GDM1 (cell line): Measurements from ENCODE around the gene TRAK1.

Source experiments
- DNase-seq: peaks from one replicate; lab custom pipeline; 2025; lab: John Stamatoyannopoulos, UW

Gene TRAK1

DNA sequence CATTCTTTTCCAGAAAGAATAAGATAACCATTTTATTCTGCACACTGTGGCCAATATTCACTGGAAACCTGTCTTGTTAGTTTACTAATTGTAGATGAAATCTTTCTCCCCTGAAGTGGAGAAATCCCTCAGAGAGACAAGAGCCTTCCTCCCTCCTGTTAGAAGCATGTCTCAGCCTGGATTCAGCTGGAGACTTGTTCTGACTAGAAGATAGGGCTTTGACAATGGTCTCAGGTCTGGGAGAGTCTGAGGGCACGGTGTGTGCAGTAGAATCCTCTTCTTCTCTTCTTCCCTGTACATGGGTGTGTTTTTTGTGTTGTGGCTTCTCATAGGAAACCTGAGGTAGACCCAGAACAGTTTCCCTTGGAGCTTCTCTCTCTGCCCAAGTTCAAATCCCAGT lies 154.9 kb downstream of the TRAK1 start:
- DNase-seq, result no peak

DNA sequence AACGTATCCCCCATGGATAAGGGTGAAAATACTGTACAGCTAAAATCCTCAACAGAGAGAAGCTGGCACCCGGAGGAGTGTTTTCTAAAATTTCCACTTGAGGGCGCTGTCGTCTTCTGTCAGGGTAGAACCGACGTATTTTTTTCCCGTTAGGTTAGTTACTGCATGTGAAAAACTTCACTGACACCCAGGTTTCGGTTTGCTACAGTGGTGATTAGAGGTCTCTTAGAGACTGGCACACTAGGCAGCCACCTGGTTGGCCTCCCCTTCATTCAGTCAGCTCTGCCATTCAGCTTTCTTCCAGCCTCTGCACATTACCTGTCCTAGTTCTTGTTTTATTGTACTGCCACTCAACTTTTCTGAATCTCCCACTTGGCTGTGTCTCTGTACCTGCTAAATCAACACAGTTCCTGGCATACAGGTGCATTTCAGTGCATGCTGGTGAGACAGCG lies 156.4 kb downstream of the TRAK1 start:
- DNase-seq, result peak; percentile 34

DNA sequence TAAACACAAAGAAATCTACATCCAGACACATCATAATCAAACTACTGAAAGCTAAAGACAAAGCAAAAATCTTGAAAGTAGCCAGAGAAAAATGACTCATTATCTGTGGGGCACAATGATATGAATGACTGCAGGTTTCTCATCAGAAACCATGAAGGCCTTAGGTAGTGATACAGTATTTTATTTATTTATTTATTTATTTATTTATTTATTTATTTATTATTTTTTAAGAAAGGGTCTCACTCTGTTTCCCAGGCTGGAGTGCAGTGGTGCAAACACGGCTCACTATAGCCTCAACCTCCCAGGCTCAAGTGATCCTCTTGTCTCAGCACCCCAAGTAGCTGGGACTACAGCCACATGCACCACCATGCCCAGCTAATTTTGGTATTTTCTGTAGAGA lies 159.6 kb downstream of the TRAK1 start:
- no peak for DNase-seq

DNA sequence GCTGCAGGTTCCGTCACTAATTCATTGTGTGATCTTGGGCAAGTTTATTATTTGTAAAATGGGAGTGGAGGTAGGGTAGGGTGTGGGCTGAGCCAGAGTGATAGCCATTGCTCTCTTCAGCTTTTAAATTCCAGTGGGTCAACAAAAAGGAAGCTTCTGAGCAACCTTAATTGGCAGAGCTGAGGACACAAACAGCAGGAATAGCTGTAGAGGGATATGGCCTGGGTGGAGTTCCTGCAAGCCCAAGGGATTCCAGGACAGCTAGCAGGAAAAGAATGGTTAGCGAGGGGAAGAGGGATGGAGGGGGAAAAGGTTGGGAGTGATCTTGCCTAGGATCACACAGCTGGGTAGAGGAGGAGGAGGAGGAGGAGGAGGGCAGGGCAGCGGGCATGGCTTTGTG lies 163.4 kb downstream of the TRAK1 start:
- no peak for DNase-seq

DNA sequence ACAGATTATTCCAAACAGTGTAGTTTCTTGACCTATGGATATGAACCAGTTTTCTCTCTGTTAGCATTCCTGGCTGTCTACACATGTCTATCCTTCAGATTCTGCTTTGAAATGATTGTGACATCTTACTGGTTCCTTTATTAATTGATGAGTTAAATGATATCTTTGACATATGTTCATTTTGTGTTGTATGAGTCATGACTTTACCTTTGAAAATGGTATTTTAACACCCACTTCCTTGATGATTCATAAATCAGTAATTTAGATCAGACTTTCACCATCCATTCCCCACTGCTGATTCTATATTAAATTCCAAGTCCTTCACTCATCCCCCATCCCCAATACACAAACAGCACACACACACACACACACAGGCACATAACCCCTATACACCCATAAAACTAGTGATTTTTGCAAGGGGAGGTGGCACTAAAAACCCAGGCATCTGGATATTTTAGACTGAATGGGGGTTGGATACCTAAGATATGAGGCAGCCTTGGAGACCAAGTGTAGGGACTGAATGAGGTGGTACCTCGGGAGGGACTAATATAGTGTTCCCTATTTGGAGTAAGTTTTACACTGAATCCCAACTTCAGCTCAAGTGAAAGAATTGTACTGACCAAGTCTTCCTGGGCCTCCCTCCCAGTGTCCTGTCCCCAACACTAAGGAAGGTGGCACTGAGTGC lies 165.1 kb downstream of the TRAK1 start:
- DNase-seq, result no peak

DNA sequence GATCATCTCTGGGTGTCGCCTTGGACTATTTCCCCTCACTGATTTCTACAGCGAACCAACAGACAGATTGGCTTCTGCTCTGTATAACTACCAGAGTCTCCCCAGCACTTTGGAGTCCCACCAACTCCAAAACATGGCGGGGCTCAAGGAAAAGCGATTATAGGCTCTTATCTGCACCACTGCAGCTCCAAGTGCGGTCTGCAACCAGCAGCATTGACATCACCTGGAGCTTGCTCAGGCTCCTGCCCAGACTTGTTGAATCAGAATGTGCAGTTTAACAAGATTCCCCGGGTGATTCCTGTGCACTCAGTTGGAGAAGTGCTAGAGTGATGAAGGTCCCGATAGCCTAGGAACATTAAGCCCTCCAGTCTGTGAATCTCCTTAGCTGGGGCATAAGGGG lies 165.8 kb downstream of the TRAK1 start:
- no peak for DNase-seq

DNA sequence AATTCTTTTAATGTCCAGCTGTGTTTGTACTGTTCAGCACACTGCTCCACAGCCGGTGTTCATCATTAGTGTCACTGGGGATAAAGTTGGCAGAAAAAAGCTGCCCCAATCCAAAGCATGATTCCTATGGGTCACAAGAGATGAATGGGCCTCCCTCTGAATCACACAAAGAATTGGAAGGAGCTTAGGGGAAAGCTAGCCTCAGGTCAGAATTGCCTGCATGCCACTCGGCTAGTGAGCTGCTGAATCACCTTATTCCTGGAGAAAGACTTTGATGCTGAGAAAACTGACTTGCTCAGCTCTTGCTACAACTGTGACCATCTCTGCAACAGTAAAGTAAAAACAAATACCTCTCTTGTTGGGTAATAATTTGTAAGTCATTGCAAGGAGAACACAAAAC lies 171.4 kb downstream of the TRAK1 start:
- DNase-seq, result no peak

DNA sequence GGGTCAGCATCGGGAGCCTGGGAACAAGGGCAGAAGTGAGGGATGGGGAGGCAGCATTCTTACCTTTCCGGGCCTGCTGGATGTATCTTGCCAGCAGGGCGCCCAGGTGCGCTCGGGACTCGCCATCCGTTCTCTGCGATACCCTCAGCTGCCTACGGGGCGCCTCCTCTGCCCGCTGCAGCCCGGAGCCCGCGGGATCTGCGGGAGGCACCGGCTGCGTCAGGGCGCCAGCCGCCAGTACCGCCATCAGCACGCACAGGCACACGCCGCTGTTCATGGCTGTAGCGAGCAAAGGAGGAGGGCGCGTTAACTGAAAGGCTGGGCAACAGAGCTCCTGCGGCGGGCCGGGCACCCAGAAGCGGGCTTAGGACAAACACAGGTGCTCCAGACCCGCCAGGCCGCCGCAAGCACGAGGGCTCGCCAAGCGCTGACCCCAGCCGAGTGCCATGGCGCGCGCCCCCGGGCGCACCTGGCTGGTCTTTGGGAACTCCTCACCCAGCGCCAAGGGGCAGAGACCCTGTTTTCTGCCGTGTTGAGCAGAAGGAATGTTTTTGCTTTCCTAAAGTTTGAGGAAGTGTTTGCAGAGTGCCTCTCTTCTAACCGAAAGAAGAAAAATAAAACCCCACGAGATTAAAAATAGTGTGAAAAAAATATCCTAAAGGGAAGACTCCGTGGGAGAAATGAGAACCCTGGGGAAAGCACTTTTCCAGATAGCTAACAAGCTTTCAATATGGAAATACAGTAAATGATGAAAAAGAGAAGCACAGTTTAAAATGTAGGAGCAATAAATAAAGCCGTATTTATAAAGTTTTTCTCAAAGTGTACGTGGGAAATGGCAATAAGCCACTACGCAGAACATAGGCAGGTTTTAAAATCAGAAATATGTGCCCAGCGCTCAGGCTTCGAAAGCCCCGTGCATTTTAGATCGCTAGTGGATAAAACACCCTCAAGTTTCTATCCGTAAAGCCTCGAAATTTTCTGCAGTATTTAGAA lies 172.5 kb downstream of the TRAK1 start:
- no peak for DNase-seq

DNA sequence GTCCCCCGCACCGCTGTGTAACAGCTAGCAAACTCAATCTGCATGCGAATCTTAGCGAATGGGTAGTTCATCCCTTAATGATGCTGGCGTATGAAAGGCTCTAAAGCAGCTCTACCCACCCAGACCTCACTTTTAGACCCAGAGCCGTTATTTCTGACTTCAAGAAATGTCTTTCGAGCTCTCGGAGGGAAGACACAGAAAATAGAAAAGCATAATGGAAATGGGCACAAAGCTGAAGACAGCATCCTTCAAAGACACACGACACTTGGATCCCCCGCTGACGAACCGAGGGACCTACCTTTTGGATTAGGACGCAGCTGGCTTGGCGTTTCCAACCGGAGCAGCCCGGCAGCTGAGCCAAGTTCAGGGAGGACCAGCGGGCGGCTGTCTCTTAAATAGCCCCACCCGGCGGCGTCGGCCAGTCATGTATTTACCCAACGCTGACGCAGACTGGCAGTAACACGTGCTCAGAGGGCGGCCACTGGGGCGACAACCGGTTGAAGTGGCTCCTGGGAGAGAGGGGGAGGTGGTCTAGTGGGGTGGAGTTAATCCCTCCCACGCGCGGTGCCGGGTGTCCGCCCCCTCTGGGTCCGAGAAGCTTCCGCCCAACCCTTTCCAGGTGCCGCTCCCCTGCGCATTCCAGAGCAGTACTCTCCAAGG lies 173.4 kb downstream of the TRAK1 start:
- DNase-seq, result no peak

DNA sequence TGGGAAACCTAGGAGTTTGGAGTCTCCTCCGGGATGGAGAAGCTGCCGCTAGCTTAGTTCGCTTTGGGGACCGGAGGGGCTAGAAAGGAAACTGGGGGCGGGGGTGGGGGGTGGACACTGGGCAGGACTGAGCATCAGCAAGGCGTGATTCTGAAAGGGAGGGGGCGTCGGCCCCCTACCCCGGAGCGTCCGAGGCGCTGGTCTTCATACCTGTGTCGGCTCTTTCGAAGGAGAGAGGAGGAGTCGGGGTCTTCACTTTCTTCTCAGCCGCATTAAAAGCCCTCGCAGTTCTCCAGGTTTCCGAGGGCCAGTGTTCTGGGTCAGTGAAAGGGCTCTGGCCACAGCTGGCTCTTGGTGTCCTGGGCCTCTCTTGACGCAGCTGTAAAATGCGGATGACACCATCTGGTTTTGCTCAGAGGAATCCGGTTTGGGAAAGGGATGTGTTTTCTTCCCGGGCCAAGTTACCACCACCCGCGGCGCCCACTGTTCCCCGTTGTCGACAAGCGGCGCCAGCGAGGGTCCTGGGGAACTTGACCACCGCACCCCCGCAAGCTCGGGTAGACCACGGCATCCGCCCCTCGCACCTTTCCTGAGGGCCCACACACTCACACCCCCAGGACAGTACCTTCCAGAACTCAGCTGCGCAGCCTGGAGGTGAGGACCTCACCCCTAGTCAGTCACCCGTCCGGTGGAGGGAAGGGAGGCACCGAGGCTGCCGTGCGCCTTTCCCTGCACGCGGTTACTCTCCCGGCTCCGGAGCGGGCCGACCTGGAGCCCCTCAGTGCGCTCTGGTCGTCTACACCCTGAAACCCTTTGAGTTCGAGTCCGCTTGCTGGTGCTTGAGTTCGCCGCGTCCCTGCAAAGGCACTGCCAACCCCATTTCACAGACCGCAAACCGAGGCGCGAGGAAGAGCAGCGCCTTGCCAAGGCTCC lies 174.2 kb downstream of the TRAK1 start:
- no peak for DNase-seq

DNA sequence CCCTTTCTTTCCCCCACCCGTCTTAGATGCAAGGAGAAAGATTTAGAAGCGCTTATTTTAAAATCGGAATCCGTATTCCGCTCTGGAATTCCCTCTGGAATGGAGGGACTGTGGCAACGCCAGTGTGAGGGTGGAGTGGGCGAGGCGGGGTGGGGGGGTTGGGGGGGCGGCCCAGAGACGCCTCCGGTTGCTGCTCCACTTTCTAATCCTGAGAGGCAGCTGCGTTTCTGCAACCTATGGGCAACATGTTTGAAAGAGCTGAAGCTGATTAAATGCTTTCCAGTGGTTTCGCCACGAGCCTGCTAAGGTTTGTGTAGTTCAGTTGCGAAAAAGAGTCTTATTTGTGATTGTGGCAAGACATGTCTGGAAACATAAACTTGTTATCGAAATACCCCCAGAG lies 174.9 kb downstream of the TRAK1 start, which contains the start of gene CCK:
TSS of gene CCK (minus strand) at position 101 of the 400 bp plus-strand sequence. CDS start 2,555 bp downstream, outside the sequence.
- no peak for DNase-seq

DNA sequence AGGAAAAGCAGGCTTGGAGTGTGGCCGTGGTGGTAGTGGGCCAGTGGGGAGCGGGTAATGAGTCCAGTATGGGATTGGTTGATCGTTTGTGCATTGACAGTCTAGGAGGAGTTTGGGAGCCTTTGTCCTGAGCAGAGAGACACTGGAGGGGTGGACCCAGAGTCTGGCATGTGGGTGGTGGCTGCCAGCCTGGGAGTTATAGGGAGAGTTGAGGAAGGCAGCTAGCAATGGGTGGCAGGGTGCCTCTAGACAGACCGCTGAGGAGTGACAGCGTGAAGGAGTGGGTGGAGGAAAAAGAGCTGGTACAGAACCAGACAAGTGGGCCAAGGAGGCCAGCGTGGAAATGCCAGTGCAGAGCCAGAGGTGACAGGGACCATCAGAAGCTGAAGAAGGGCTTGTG lies 176.7 kb downstream of the TRAK1 start:
- no peak for DNase-seq

DNA sequence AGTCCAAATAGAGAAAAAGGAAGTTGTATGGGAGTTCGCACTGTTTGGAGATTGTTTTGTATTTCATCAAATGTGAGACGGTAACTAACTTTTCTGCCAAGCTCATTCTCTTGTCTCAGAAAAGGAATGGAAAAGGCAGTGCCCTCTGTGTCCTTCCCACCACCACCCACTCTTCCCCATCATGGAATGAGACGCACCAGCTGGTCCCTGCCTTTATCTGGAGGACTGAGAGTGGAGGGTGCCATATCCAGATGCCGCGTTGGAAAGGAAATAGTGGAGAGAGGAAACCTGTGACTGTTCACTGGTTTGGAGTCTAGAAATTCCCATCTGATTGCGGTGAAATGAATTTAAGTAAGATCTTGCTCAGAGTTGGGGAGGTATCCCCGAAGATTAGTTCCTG lies 178.5 kb downstream of the TRAK1 start:
- no peak for DNase-seq

DNA sequence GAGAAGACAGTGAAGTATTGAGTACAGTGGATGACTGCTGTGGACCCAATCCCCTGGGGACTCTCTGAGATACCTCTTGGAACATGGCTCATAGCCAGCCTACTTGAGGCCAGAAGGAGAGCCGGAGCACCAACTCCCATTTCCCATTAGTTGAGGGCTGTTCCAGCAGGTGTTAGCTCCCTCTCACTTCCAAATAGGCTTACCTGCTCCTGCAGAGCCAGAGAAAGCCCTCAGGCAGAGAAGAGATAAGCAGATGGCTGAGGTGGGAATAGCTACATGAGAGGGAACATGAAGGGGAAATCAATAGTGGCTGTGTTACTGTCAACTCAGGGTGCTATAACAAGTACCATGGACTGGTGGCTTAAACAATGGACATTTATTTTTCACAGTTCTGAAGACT lies 179.4 kb downstream of the TRAK1 start:
- no peak for DNase-seq

DNA sequence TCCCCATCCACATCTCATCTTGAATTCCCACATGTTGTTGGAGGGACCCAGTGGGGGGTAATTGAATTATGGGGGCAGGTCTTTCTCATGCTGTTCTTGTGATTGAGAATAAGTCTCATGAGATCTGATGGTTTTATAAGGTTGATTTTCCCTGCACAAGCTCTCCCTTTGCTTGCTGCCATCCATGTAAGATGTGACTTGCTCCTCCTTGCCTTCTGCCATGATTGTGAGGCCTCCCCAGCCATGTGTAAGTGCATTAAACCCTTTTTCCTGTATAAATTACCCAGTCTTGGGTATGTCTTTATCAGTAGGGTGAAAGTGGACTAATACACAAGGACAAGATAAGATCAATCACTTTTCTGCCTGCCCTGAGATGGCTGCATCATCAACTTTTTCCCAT lies 180.6 kb downstream of the TRAK1 start:
- DNase-seq, result no peak

DNA sequence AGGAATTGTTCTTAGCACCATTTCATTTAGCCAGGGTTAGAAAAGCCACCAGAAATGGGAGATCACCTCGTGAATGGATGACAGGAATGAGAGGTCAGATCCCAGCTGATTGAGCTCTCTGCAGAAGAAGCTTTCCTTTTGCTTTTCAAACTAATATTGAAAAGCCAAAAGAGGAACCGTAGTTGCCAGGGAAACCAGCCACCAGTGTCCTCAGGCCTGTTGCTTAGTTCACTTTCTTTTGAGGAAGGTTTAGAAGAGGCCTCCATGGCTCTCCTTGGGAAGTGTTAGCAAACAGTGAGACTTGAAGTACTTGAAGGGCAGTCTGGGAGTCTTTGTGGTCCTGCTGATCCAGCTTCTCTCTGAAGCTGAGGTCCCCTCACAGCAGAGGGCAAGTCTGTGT lies 182.2 kb downstream of the TRAK1 start:
- DNase-seq, result no peak

DNA sequence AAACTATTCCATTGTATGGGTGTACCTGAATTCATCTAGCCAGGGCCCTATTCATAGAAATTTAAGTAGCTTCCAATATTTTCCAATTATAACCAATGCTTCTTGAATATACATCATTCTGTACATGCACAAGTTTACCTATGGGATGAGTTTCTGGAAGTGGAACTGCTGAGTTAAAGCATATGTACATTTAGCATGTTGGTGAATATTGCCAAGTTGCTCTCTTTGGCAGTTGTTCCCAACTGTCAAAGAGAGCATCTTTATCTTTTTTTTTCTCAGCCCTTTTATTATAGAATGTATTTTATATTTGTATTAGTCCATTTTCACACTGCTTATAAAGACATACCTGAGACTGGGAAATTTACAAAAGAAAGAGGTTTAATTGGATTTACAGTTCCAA lies 183.1 kb downstream of the TRAK1 start:
- DNase-seq, result no peak

DNA sequence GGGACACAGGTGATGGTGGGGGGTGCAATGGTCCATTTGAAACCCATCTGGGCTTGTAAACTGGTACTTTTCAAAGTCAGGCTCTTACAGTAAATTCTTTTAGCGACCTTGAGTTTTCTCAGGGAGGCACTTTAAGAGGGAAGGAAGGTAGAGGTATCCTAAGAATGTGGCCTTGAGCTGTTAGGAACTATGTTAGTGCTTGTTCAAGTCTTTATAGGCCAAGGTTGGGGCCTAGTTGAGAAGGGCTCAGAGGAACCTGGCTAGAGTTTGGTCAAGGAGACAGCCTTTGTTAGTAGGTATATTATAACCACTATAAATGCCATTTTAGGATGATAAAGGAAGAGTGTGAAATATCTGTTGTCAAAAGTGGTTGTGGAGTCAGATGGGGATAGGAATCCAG lies 184.1 kb downstream of the TRAK1 start:
- DNase-seq, result no peak
